H9 (cell line): ENCODE measurements around the gene CCL27. TPM values are rescaled to one million over a fixed set of nuclear protein-coding genes. Genes with fewer than 3 reads are reported as not detected.

Source experiments
- DNase-seq: peaks from one replicate; pipeline ENCODE4 v3.0.0-alpha.2; 2017
- H2AFZ ChIP-seq: one replicate; pipeline ENCODE4 v1.6.1; 2013; ENCODE audit warnings: mild to moderate bottlenecking, low read length, control low read depth, moderate library complexity
- H2AK5ac ChIP-seq: 2 replicates; pipeline ENCODE4 v1.6.1; 2013; ENCODE audit warnings: low read length, control low read depth, mixed read lengths; ENCODE audit not compliant: insufficient read length
- H2BK120ac ChIP-seq: one replicate; pipeline ENCODE4 v1.6.1; 2013; ENCODE audit warnings: low read depth, mild to moderate bottlenecking, low read length, control low read depth, inconsistent platforms; ENCODE audit not compliant: poor library complexity, severe bottlenecking
- H2BK12ac ChIP-seq: 2 replicates; pipeline ENCODE4 v1.6.1; 2013; ENCODE audit warnings: low read length, control low read depth, mixed read lengths, low read depth; ENCODE audit not compliant: insufficient read length
- H2BK15ac ChIP-seq: 2 replicates; pipeline ENCODE4 v1.6.1; 2013; ENCODE audit warnings: low read depth, low read length, control low read depth
- H2BK20ac ChIP-seq: one replicate; pipeline ENCODE4 v1.6.1; 2013; ENCODE audit warnings: low read depth, mild to moderate bottlenecking, low read length, control low read depth, inconsistent platforms; ENCODE audit not compliant: poor library complexity, severe bottlenecking
- H2BK5ac ChIP-seq: 2 replicates; pipeline ENCODE4 v1.6.1; 2013; ENCODE audit warnings: low read length, control low read depth, mixed read lengths; ENCODE audit not compliant: insufficient read length
- H3K14ac ChIP-seq: 2 replicates; pipeline ENCODE4 v1.6.1; 2013; ENCODE audit warnings: low read length, control low read depth; ENCODE audit not compliant: insufficient read depth
- H3K18ac ChIP-seq: 2 replicates; pipeline ENCODE4 v1.6.1; 2013; ENCODE audit warnings: low read depth, mild to moderate bottlenecking, mixed read lengths, low read length, control low read depth; ENCODE audit not compliant: insufficient read length
- H3K23ac ChIP-seq: 2 replicates; pipeline ENCODE4 v1.6.1; 2013; ENCODE audit warnings: low read length, control low read depth, mixed read lengths, low read depth; ENCODE audit not compliant: insufficient read length
- H3K23me2 ChIP-seq: 2 replicates; pipeline ENCODE4 v1.6.1; 2013; ENCODE audit warnings: low read depth, mild to moderate bottlenecking, mixed read lengths, low read length, control low read depth; ENCODE audit not compliant: insufficient read length, poor library complexity, severe bottlenecking
- H3K27ac ChIP-seq: 2 replicates; pipeline ENCODE4 v1.5.1; 2013; ENCODE audit warnings: low read length, control low read depth, mixed read lengths, low read depth; ENCODE audit not compliant: insufficient read length
- H3K27me3 ChIP-seq: 2 replicates; pipeline ENCODE4 v1.6.1; 2013; ENCODE audit warnings: low read length, control low read depth, inconsistent platforms; ENCODE audit not compliant: insufficient read depth
- H3K4ac ChIP-seq: 2 replicates; pipeline ENCODE4 v1.6.1; 2013; ENCODE audit warnings: low read depth, mild to moderate bottlenecking, control low read depth, inconsistent platforms, low read length, moderate library complexity
- H3K4me1 ChIP-seq: 2 replicates; pipeline ENCODE4 v1.6.1; 2013; ENCODE audit warnings: low read length, control low read depth, inconsistent platforms; ENCODE audit not compliant: insufficient read depth
- H3K4me2 ChIP-seq: 2 replicates; pipeline ENCODE4 v1.6.1; 2013; ENCODE audit warnings: low read length, control low read depth, mixed read lengths; ENCODE audit not compliant: insufficient read length, insufficient read depth
- H3K56ac ChIP-seq: 2 replicates; pipeline ENCODE4 v1.6.1; 2013; ENCODE audit warnings: low read depth, mild to moderate bottlenecking, mixed read lengths, low read length, control low read depth; ENCODE audit not compliant: insufficient read length
- H3K79me1 ChIP-seq: 2 replicates; pipeline ENCODE4 v1.6.1; 2013; ENCODE audit warnings: low read depth, mild to moderate bottlenecking, moderate library complexity, low read length, control low read depth, inconsistent platforms; ENCODE audit not compliant: insufficient read depth, poor library complexity, severe bottlenecking
- H3K79me2 ChIP-seq: 2 replicates; pipeline ENCODE4 v1.6.1; 2013; ENCODE audit warnings: low read length, control low read depth, inconsistent platforms; ENCODE audit not compliant: insufficient read depth
- H3K9ac ChIP-seq: 2 replicates; pipeline ENCODE4 v1.6.1; 2013; ENCODE audit warnings: low read length, control low read depth, mixed read lengths; ENCODE audit not compliant: insufficient read length; ENCODE audit errors: extremely low read depth
- H3K9me3 ChIP-seq: one replicate; pipeline ENCODE4 v1.6.1; 2013; ENCODE audit warnings: low read depth, low read length, inconsistent platforms; ENCODE audit not compliant: control insufficient read depth
- H3T11ph ChIP-seq: one replicate; pipeline ENCODE4 v1.6.1; 2013; ENCODE audit warnings: mild to moderate bottlenecking, low read length, control low read depth, inconsistent platforms
- H4K20me1 ChIP-seq: one replicate; pipeline ENCODE4 v1.6.1; 2013; ENCODE audit not compliant: control insufficient read depth, insufficient read length, insufficient read depth
- H4K5ac ChIP-seq: 2 replicates; pipeline ENCODE4 v1.6.1; 2013; ENCODE audit warnings: low read depth, mild to moderate bottlenecking, mixed read lengths, low read length, control low read depth; ENCODE audit not compliant: insufficient read length
- H4K8ac ChIP-seq: replicated peaks from 2 replicates; pipeline ENCODE4 v1.6.1; 2013; ENCODE audit warnings: low read length, control low read depth, mixed read lengths, low read depth; ENCODE audit not compliant: insufficient read length
- H4K91ac ChIP-seq: 2 replicates; pipeline ENCODE4 v1.6.1; 2013; ENCODE audit warnings: low read depth, mild to moderate bottlenecking, moderate library complexity, mixed read lengths, low read length, control low read depth; ENCODE audit not compliant: insufficient read length
- H3K27ac Mint-ChIP-seq, 3 experiments: 2 replicates in 2 of 3; 3 replicates in 1 of 3; pipeline ENCODE4 v1.8.0; 2020 to 2021; ENCODE audit warnings: mixed read lengths in 3 of 3, mild to moderate bottlenecking in 1 of 3, moderate library complexity in 1 of 3
- H3K27me3 Mint-ChIP-seq: 2 replicates; pipeline ENCODE4 v1.8.0; 2021; ENCODE audit warnings: low read depth, mild to moderate bottlenecking, moderate library complexity, mixed read lengths
- H3K36me3 Mint-ChIP-seq, 3 experiments: 2 replicates in 2 of 3; 3 replicates in 1 of 3; pipeline ENCODE4 v1.8.0; 2020 to 2021; ENCODE audit warnings: low read depth in 3 of 3, mixed read lengths in 3 of 3; ENCODE audit not compliant: insufficient read depth in 1 of 3
- H3K4me1 Mint-ChIP-seq, 2 experiments: 2 replicates each; pipeline ENCODE4 v1.8.0; 2020; ENCODE audit warnings: mixed read lengths in 2 of 2
- H3K4me3 Mint-ChIP-seq, 2 experiments: 2 replicates in 1 of 2; 3 replicates in 1 of 2; pipeline ENCODE4 v1.8.0; 2020 to 2021; ENCODE audit warnings: mild to moderate bottlenecking in 2 of 2, mixed read lengths in 2 of 2, moderate library complexity in 1 of 2
- H3K9me3 Mint-ChIP-seq, 2 experiments: 2 replicates in 1 of 2; 3 replicates in 1 of 2; pipeline ENCODE4 v1.8.0; 2020; ENCODE audit warnings: mild to moderate bottlenecking in 2 of 2, mixed read lengths in 2 of 2, moderate library complexity in 1 of 2
- CTCF ChIP-seq: fragments of 200-600 bp; sonication (generic); conservative IDR thresholded peaks from 3 replicates; pipeline ENCODE4 v1.8.0; 2021; ENCODE audit warnings: antibody characterized with exemption, mild to moderate bottlenecking
- WGBS: extraction: QIAGEN DNeasy Blood & Tissue Kit; methylation state at CpG from one replicate; pipeline ENCODE4 v1.1.7; 2013; ENCODE audit warnings: missing lambda C conversion rate, low lambda C conversion rate, mixed read lengths; ENCODE audit not compliant: insufficient read length; ENCODE audit errors: extremely low coverage; 5-methylcytosine and 5-hydroxymethylcytosine counted together
- total RNA-seq: library from RNA; stranded (reverse); gene quantifications from 2 replicates; pipeline ENCODE4 v1.2.1, GENCODE V29; 2021

Gene CCL27
- total RNA-seq, 1 experiment from 2014 or later: 0.28 TPM

GRCh38 chr9:34612788-34613390 lies 49.6 kb downstream of the CCL27 start:
- Histone ChIP-seq H4K91ac (no peak overlapping the region), H3K79me1 (no peaks in the 10 kb centered on the region), H3K18ac (peak overlapping the region; percentile 48), H3K56ac (no peak overlapping the region), H3K79me2 (no peaks in the 10 kb centered on the region), H3K23me2 (peaks cover 14% of the 10 kb centered on the region), H2AFZ (no peak overlapping the region), H2BK120ac (no peak overlapping the region), H3K9me3 (no peaks in the 10 kb centered on the region), H3K14ac (no peak overlapping the region), H3K27ac (no peak overlapping the region), H3K23ac (no peak overlapping the region), H3T11ph (no peak overlapping the region), H3K4ac (no peak overlapping the region), H2BK15ac (no peak overlapping the region), H4K20me1 (no peaks in the 10 kb centered on the region), H3K4me2 (peak overlapping the region; percentile 86), H2AK5ac (no peak overlapping the region), H2BK5ac (no peak overlapping the region), H3K27me3 (no peaks in the 10 kb centered on the region), H2BK20ac (no peak overlapping the region), H4K5ac (no peak overlapping the region), H4K8ac (no peak overlapping the region), H3K9ac (peak overlapping the region; percentile 30), H3K4me1 (no peaks in the 10 kb centered on the region; the same call in 1 of the 2 replicates), H2BK12ac (no peak overlapping the region)
- Mint-ChIP-seq H3K4me1 (peaks cover 7 to 20% of the 10 kb centered on the region in 2 experiments), H3K9me3 (no peaks in the 10 kb centered on the region), H3K27me3 (peaks cover 2% of the 10 kb centered on the region), H3K36me3 (0 out of 7 replicates have a peak, but pooled peaks cover 0 to 1% (median 0%) of the 10 kb centered on the region in 3 experiments), H3K4me3 (peak overlapping the region; percentile 88 to 95), H3K27ac (peak overlapping the region in 1 of 3 experiments; percentile 61; a peak in 2 of 7 replicates)
- no CpG with 5 or more reads among the region's 15 CpGs for WGBS
- peak; percentile 86 for DNase-seq
- TF ChIP-seq CTCF: peak; percentile 92

Other genes with a start within 250 kb of the CCL27 start
- gene FAM219A, start 204.1 kb downstream of the CCL27 start, total RNA-seq: 16.7 and 17.5 TPM in 2 replicates
- 0.22 and 0.83 TPM in 2 replicates for gene DNAI1, start 203.9 kb downstream of the CCL27 start, total RNA-seq
- 11.3 and 14.5 TPM in 2 replicates for gene ENHO, start 139.7 kb downstream of the CCL27 start, total RNA-seq
- gene CNTFR, start 72.9 kb downstream of the CCL27 start, total RNA-seq: 0.55 and 1.3 TPM in 2 replicates
- 16.4 and 17.2 TPM in 2 replicates for gene RPP25L, start 50.6 kb downstream of the CCL27 start, total RNA-seq
- gene DCTN3, start 42.2 kb downstream of the CCL27 start, total RNA-seq: 35.2 and 40.0 TPM in 2 replicates
- not detected in 2 replicates for gene ARID3C, start 33.6 kb downstream of the CCL27 start, total RNA-seq
- 68.2 and 68.3 TPM in 2 replicates for gene SIGMAR1, start 24.9 kb downstream of the CCL27 start, total RNA-seq
- 39.2 and 41.5 TPM in 2 replicates for gene GALT, start 16.0 kb downstream of the CCL27 start, total RNA-seq
- gene IL11RA, start 10.5 kb downstream of the CCL27 start, total RNA-seq: 8.7 and 8.9 TPM in 2 replicates
- not detected in 2 replicates for gene CCL19, start 28.6 kb upstream of the CCL27 start, total RNA-seq
- gene CCL21, start 47.5 kb upstream of the CCL27 start, total RNA-seq: not detected in 2 replicates